ENCODE results near the gene TAX1BP1.
A peak's percentile ranks its signal among the peaks of the same experiment; 100 is the strongest.
"Not testable (repeated sequence)": the region's sequence is repeated elsewhere in the genome, so short reads cannot be mapped to it uniquely, and the experiment has no call there.

Gene TAX1BP1

DNA sequence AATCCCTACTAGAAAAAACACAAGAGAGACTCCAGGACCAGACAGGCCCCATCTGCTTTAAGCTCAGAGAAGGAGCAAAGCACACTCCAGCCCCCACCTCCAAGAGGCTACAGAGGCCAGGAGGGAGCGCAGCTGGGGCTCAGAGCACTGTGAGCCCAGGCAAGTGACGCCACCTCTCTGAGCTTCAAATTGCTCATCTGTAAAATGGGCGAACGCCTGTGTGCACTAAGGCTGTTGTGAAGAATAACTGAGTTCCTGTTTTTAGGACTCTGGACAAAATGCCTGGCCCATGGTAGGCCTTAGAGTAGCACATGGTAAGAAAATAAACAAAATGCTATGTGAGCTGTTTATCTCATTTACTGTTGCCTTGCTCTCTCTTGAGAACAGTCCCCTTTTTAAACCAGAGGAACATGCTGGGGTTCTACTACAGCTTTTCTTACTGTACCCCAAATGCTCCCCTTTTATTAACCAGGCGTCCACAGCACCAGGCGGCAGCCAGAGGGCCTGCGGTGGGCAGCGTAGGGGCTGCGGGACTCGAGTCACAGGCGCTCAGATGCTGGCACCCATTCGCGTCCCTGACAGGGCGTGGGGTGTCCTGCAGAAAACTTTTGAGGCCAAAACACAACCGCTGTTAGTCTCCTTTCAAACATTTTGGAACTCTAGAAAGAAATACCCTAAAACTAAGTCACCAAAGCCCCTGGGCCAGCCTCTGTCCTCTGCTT, 103.8 kb downstream of the TAX1BP1 start:
- no peak for DNase-seq (ENCODE audit: low read depth)

DNA sequence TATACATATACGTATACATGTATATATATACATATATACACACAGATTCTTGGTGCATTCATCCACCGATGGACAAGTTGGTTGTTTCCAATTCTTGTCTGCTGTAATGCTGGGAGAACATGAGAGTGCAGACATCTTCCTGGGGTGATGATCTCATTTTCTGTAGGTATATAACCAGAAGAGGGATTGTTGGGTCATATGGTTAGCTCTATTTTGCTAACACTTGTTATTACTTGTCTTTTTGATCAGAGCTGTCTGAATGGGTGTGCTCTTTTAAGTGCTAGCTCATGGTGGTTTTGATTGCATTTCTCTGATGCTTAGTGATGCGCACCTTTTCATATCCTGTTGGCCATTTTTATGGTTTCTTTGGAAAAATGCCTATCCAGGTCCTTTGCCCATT, 106.4 kb downstream of the TAX1BP1 start:
- DNase-seq (ENCODE audit: low read depth), result peak; percentile 21

DNA sequence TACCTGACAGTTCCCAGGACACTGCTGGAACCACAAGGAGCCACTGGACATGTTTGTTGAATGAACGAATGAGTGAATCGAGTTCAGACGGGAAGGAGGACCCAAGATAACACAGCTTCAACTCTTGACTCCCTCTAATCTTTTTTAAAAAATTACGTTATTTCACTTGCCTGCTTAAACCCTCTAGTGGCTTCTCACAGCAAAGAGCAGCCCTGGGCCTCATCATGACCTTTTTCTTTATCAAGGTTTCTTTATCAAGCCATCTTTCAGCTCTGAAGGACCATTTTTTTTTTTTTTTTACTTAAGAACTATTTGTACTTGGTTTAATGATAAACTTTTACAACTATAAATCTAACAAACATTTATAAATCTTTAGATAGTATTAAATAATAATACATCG, 110.6 kb downstream of the TAX1BP1 start:
- no peak for DNase-seq (ENCODE audit: low read depth)

DNA sequence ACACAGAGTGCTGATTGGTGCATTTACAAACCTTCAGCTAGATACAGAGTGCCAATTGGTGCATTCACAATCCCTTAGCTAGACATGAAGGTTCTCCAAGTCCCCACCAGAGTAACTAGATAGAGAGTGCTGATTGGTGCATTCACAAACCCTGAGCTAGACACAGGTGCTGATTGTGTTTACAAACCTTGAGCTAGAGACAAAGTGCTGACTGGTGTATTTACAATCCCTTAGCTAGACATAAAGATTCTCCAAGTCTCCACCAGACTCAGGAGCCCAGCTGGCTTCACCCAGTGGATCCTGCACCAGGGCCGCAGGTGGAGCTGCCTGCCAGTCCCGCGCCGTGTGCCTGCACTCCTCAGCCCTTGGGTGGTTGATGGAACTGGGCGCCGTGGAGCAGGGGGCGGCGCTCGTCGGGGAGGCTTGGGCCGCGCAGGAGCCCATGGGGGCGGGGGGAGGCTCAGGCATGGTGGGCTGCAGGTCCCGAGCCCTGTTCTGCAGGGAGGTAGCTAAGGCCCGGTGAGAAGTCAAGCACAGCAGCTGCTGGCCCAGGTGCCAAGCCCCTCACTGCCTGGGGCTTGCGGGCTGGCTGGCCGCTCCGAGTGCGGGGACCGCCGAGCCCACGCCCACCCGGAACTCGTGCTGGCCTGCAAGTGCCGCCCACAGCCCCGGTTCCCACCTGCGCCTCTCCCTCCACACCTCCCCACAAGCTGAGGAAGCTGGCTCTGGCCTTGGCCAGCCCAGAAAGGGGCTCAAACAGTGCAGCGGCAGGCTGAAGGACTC, 116.9 kb downstream of the TAX1BP1 start:
- not testable (repeated sequence) for DNase-seq (ENCODE audit: low read depth)

DNA sequence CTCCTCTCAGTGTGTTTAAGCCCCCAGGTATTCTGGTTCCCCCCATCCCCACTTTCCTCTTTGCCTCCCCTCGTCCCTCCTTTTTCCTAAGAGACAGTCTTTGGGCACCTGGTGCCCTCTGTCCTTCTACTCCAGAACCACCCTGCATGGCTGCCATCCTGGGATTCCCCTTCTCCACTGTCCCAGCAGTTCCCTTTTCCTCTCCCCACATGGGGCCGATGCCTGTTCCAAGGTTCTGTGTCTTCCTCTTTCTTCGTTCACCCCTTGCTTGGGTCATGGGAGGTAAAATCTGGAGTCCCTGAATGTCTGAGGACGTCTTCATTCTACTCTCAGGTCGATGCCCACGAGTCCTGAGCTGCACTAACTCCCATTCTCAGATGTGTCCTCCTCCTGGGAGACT, 120.8 kb downstream of the TAX1BP1 start:
- DNase-seq (ENCODE audit: low read depth), result no peak

DNA sequence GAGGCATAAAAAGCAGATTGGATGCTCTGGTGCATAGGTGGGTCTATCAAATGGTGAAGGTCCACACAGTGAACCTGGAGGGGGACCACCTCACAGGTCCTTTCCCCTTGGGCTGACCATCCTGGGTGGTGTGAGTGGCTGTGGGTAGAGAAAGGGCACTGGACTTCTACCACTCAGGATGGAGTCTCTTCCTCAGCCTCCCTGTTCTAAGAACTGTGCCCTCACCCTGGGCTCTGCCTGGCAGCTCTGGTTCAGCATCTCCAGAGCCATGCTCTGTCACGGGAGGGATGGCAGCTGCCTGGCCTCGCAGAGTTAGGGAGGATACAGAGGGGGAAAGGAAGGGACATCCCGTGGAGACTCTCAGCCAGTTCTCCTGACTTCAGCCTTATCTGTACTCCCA, 121.8 kb downstream of the TAX1BP1 start:
- no peak for DNase-seq (ENCODE audit: low read depth)

DNA sequence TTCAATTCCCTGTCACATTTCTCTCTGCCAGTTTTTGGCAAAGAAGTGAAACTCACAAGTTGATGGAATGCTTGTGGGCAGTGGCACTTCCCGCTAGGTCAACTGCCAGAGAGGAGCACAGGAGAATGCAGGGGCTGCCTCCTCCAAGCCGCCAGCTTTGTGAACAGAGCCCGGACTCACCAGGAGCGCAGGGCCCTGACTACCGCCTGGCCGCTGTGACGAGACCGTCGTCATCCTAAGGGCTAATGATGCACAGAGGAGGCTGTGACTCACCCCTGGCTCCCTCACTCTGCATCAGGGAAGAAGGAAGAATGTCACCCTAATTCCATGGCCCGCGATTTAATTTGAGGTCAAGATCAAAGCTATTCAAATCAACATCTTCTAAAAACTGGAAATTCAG, 123.9 kb downstream of the TAX1BP1 start:
- peak; percentile 41 for DNase-seq (ENCODE audit: low read depth)

DNA sequence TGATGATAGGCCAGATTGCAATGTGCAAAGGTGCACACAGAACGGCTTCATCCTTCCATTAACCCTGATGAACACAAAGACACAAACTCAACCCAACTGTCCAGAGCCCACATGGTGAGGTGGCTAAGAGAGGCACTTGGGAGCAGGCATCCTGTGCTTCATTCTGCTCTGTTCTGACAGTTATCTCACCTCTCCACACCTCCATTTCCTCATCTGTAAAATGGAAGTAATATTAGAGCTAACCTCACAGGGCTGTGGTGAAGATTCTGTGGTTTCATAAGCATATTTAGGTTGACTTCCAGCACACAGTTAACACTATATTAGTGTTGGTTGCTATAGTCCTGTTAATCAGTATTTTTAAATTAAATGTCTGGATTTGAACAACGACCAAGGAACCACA, 126.3 kb downstream of the TAX1BP1 start:
- DNase-seq (ENCODE audit: low read depth), result no peak

DNA sequence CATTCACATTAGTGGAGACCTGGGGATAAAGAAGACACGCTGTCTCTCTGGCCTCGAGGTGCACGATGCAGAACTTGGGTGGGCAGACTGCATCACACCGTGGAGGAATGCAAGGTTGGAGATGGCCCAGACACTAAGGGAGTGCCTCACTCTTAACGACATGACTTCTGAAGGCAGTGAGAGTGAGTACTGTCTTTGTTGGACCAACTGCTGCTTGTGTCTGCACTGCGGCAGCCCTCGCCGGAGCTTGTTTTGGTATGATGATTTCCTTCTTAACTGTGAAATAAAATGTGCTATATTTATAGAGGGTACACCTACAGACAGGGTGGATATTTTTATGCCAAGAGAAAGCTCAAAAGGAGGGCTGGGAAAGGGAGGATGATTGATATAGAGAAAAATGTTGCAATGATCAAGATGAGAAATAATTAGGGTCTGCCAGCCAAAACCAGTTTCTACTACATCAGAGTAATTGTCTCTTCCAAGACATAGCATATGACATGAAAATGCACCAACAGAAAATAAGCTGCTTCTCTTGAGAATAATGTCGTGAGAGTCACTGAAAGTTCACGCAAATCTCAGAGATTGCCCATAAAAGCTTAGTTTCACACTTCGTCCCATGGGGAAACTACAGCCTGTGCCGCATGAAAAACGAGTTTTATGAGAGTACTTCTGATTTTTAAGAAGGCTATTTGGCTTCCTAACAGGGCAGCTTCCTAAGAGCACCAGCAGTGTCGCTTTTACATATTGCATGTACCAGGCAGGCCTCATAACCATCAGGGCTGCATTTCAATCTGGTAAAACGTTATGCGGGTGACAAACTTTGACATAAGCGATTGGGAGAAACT, 127.1 kb downstream of the TAX1BP1 start:
- DNase-seq (ENCODE audit: low read depth), result no peak

DNA sequence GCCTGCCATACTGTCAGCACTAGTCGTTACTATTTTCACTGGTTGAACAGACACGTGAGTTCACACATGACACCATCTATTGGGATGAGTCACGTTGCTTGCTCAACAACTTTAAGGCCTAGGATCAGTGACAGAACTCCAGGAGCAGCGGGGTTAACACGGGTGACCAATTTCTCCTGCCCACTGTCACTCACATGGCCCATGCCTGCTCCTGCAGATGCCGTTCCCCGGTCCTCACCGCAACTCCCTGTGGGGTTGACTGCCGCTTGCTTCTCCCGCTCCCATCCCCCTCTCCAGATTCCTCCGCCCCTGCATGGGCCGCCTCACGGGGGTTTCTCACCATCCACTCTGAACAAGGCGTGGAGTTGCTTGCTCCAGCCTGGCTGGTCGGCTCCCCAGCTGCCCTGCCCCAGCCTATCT, 128.2 kb downstream of the TAX1BP1 start:
- peak; percentile 28 for DNase-seq (ENCODE audit: low read depth)

DNA sequence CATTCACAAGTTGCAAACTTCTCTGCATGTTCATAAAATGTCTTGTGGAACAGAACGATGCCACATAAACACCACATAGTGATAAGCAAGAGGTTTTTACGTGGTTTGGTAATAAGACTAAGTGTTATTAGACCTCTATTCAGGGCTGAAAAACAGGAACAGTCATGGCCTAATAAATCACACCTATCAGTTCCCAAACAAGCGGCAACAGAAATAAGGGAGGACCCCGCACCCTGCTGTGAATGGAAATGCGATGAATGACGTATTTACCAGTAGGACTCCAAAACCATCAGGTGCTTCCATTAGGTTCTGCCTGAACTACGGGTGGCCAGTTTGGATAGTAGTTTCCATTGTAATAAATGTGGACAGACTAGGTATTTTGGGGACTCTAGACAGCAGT, 129.1 kb downstream of the TAX1BP1 start:
- DNase-seq (ENCODE audit: low read depth), result no peak

DNA sequence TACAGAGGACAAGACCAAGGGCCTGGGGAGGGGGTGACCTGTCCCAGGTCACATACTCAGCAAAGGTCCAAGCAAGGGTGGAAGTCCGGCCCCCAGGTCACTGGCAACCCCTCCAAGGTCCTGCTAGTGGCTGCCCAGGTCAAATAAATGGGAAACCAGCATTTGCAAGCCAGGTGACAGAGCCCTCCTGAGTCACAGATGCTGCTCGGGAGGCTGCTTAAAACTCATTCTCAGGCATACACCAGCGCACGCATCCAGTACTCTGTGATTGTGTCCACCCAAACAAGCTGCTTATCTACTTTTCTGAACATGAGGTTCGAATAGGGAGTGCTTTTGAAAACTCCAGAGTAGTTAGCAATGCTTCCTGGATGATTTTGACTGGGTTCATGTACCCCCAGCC, 130.6 kb downstream of the TAX1BP1 start:
- DNase-seq (ENCODE audit: low read depth), result no peak

DNA sequence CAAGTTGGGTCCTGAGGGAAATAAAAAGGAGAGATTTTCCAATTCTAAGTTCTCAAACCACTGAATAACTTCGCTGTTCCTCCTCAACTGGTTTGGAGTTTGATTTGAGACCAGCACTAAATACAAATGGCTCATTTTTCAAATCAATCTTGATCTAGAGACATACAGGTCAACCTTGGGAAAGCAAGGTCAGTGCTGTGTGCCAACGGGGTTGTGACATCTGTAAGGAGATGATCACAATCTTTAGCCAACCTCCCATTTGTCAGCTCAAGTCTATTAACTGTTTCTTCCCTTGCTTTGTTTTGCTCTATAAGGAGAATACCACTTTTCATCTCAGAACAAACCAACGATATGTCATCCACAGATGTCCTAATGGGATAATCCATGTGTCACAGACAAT, 131.1 kb downstream of the TAX1BP1 start:
- no peak for DNase-seq (ENCODE audit: low read depth)

DNA sequence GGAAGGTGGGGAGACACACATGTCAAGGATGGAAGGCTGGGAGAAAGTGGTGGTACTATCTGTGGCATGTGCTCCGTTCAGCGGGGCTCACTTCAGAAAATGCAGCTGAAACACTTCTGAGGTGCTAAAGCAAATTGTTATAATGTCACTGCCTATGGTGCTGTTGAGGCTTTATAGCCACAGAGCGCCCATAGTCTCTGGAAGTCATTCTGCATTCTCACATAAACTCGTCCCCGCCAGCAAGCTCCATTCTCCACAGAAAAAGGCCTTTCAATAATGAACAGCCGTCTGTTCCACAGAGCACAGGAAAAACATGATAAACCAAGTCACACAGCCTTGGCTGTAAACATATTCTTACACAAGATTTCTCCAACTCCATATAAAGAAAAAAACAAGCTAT, 131.9 kb downstream of the TAX1BP1 start:
- DNase-seq (ENCODE audit: low read depth), result no peak

DNA sequence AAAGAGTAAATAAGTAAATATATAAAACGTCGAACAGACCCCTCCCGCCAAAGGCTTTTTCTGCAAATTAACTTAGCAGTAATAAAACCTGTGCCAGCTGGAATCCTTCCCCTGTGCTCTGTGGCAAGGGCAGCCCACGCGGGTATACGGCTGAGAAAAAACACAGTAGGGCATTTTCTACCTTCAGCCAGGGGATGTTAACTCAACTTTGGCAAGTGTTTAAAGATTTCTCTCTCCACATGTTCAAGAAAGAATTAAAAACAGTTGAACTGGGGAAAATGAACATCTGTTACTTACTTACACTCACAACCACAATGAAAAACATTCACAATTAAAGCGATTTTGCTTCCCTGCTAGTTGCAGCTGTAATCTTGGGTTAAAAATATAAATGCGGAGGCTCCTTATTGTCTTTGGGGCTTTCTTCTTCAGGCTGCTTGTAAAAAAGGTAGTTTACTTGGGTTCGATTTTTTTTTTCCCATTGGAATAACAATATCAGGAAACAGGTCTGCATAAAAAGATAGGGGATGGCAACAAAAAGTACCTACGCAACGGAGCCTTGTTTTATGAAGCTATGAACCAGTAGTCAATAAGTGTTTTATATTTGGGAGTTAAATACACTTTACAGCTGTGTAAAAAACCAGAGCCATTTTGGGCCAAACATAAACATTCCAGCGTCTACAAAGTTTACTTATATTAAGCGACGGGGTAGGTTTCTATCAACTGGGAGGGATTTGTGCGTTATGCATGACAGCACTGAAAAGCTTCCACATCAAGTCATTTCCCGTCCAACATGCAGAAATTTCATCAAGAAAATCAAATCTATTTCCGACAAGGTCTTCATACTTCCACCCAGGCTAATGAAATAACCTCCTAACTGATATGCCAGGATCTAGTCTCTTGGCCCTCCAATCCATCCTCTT, 132.7 kb downstream of the TAX1BP1 start:
- DNase-seq (ENCODE audit: low read depth), result peak; percentile 63

DNA sequence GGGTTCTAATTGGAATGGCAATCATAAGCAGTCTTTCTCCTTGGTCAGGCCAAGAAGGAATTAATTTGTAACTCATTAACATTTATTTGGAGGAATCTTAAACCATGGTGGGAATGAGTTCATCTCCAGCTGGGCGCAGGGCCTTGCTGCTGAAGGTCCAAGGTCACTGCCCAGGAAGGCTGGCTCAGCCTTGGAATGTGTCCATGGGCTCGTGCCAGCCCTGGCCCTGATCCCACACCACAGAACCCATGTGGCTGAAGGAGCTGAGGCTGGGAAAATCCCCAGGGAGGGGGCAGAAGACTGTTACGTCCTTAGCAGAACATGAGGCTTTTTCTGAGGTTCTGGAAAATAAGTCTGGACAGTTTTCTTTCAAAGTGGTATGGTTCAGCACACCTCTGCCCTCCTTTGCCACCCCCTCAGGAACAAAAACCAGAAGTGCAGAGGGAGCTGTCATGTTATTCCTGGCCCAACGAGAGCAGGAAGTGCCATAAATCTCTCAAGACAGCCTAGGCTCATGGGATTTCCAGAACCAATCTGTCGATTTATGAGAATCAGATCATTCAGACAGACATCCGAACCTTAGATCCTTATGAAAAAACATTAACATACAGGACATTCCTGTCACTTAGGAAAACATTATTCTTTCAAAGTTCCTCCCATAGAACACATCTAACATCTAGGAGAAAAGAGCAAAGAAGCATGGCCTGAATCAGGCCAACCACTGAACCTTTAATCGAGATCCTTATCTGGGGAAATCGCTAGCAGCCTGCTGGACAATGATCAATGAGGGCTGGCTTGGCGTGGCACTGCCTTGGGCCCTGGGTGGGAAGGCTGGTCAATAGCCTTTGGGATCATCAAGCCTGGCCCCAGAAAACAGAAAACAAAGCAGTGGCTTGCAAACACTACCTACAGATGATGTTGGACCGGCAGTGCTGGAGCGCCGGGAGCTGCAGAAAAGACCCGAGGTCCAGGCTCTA, 134.3 kb downstream of the TAX1BP1 start:
- DNase-seq (ENCODE audit: low read depth), result peak; percentile 60

DNA sequence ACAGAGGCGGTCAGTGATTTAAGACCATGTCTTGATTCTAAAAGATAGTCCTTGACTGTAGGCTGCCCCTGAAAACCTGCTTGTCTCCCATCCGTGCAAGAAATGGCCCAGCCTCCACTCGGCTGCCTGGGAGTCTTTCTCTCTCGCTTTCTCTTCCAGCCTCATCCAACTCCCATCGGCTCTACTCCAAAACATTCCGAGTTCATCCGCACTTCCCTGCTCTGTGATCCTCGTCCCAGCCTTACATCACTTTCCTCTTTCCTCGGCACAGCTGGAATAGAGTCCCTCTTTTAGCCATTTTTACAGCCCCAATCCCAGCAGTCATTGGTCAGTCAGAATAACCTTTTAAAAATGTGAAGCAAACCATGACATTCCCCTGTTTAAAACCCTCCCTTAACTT, 135.1 kb downstream of the TAX1BP1 start:
- no peak for DNase-seq (ENCODE audit: low read depth)

DNA sequence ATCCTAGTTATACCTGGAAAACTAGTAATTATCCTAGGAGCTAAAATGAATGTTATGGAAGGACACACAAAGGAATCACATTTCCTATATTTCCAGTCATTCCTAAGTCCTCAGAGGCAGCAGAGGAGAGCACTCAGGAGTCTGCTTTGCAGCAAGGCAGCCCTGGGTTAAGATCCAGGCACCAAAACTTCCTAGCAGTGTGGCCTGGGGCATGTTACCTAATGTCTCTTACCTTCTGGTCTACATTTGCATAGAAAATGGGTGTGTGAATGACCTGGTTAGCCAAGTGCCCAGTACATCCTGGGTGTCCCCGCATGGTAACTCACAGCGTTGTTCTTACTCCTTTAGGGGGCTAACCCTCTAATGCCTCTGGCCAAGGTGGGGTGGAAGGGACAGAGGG, 135.9 kb downstream of the TAX1BP1 start:
- DNase-seq (ENCODE audit: low read depth), result no peak

DNA sequence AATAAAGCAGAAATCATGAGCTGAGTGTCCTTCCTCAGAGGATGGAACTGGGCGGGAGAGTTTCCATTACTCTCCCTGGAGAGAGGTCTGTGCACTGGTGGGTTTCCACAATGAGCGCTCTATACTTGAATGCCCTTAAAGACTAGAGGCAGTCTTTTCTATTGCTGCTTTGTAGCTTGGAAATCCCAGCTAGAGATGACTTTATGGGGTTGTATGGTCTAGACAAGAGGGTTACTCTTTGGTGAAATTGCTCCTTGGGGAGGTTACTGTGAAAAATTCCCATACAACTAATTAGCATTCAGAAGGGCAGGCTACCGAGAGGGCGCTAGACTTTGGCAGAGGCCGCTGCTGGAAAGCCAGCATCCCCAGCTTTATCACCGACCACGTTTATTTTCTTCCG, 136.8 kb downstream of the TAX1BP1 start:
- no peak for DNase-seq (ENCODE audit: low read depth)
